Left cardiac atrium (tissue), 4 donors: ENCODE measurements around the gene PIP5K1C. TPM values are rescaled to one million over a fixed set of nuclear protein-coding genes. Genes with fewer than 3 reads are reported as not detected.
A peak's percentile ranks its signal among the peaks of the same experiment; 100 is the strongest.

Experiments used
- ATAC-seq, 2 donors: fragments of 200-7000 bp; cut with Tn5 transposase; one replicate each; pipeline ENCODE4 v1.9.1; 2020; ENCODE audit warnings: mild to moderate bottlenecking in 2 of 2, moderate library complexity in 2 of 2
- DNase-seq: peaks from one replicate; pipeline ENCODE4 v3.0.0-alpha.2; 2020
- intact Hi-C, 2 donors: fragments of 100-400 bp; cut with DNase I; formaldehyde crosslinking; loops; one replicate each; pipeline versions ENCODE4 v1.14.1 to v1.15.1; 2022 to 2023
- total RNA-seq, 2 donors: library from RNA; stranded (reverse); fragmentation: NEBNext Ultra II Directional; extraction: Animal tissue kit (Norgen Biotek cat#: 25700); gene quantifications; one replicate each; pipeline ENCODE4 v1.2.1, GENCODE V29; 2021
- donor health status: DM: no; HTN: yes; CAD: no.
- donor health status: DM: no; HTN: yes; CAD: no; lungs with severe emphysema.
- donor health status: DM: yes; HTN: yes; CAD: no.
- donor health status: Dilated cardiomyopathy.

The PIP5K1C gene
- total RNA-seq, 2 donors from 2014 or later, result 36.6 to 44.3 TPM

GRCh38 chr19:3608079-3608641 lies 92.1 kb downstream of the PIP5K1C start:
- DNase-seq (no peak), ATAC-seq (no peak)
- intact Hi-C loops, result no loop called here

DNA sequence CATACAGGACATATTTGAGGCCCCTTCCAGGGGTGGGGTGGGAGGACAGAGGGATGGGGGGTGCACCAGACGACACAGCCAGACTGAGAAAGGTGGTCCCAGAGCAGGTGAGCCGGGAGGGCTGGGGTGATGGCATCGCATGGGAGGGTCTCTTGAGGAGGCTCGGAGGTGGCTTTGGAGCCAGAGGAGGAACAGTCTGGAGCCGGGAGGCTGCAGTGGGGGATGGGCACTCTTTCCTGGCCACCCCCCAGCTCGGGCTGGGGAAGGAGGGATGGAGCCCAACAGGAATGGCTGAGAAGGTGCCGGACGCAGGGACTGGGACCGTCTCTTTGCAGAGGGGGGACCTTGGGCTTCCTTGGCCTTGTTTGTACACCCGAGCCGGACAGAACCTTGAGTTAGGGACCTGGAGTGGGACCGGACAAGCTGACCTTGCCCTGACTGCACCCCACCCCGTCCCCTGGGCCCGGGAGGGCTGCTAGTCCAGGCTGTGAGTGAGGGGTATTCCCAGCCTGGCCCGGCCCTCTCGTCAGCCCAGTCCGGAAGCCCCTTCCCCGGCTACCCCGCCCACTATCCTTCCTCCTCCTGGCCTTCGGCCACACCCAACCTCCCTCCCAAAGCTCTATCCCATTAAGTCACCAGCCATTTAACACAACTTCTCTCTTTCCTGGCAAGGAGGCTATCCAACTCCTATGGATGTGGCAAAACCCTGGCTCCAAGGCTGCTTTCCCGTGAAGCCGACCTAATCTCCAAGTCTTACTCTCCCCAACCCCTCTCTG lies 92.8 kb downstream of the PIP5K1C start:
- intact Hi-C loops, result no loop called here
- ATAC-seq (peak; percentile 32 to 57), DNase-seq (peak; percentile 70)

GRCh38 chr19:3606690-3607289 lies 93.5 kb downstream of the PIP5K1C start, which contains the start of gene TBXA2R:
TSS of gene TBXA2R (minus strand) at chr19:3606875. CDS start at chr19:3600634, 6,241 bp downstream.
- intact Hi-C loops, result no loop called here
- ATAC-seq, result peak; percentile 70 to 87

DNA sequence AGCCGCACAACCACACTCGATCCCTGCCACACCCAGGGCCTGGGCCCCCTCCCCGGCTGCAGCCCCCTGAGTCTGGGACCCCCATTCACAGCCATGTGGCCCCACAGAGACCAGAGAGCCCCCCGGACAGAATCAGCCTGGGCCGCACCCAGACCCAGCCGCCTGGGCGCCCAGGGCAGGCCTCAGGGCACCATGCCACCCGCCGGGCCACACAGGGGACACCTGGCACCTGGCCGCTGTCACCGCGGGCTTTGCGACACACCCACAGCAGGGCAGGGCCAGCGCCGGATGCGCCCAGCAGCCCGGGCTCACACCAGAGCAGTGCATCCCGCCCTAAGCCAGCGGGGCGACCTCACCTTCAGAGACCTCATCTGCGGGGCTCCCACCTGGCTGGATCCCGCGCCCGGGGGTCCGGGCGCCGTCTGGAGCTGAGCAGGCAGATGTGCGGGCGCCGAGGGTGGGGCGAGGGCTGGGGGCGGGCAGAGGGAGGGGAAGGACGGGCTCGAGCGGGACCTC lies 94.0 kb downstream of the PIP5K1C start:
- ATAC-seq, result peak; percentile 10 to 11
- DNase-seq, result no peak
- intact Hi-C loops, result no loop called here

More at GRCh38 chr19:3606690-3607289, 93.5 kb downstream of the PIP5K1C start, which contains the start of gene TBXA2R:
- peak; percentile 83 for DNase-seq

DNA sequence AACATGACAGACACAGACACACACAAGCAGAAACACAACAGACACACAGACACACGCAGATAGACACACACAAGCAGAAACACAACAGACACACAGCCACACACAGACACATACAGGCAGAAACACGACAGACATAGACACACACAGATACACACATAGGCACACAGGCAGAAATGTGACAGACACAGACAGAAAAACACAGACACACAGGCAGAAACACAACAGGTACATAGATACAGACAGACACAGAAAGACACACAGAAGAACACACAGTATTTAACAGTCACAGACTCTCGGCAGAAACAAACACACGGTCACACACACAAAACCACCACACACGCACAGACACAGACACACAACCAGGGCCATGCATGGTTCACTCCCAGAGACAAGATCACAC lies 94.5 kb downstream of the PIP5K1C start:
- DNase-seq (no peak), ATAC-seq (no peak)
- intact Hi-C loops, result no loop called here

DNA sequence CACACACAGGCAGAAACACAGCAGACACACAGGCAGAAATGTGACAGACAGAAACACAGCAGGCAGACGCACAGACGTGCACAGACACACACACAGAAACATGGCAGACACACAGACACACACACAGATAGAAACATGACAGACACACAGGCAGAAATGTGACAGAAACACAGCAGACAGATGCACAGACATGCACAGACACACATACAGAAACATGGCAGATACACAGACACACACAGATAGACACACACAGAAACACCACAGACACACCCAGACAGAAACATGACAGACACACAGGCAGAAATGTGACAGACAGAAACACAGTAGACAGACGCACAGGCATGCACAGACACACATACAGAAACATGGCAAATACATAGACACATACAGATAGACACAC lies 94.9 kb downstream of the PIP5K1C start:
- ATAC-seq (no peak), DNase-seq (no peak)
- intact Hi-C loops, result no loop called here

GRCh38 chr19:3604987-3605343 lies 95.3 kb downstream of the PIP5K1C start:
- intact Hi-C loops, result no loop called here
- ATAC-seq, result no peak
- no peak for DNase-seq

GRCh38 chr19:3604227-3604986 lies 95.9 kb downstream of the PIP5K1C start:
- ATAC-seq, result no peak
- intact Hi-C loops, result no loop called here
- no peak for DNase-seq

DNA sequence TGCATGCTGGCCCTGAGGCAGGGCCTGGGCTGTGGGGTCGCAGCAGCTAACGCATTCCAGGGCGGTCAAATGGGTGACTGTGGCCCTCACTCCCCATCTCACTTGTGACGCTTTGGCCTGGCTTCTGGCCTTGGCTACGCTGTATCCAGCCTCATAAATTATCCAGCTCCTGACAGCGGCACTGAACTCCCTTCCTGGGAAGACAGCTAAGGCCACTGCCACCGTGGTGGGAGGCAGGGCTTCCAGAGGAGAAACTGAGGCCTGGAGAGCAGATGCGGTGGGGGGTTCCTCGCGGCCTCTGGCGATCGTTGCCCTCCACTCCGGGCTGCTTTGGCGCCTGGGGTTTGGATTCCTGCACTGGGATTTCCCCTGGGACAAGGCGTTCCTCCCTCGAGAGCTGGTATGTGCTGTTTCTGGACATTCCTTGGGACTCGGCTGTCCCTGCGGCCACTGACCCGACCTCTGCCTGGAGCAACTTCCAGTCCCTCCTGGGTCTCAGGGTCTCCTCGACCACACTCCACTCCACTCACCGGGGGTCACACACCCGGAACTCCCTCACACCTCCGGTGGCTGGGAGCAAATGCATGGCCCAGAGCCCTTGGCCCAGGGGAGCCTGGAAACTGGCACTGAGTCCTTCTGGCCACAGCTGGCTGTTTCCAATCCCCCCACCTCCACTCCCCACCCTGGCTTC lies 97.0 kb downstream of the PIP5K1C start:
- ATAC-seq, result no peak
- intact Hi-C loops, result no loop called here
- DNase-seq, result no peak

- ATAC-seq (no peak), DNase-seq (no peak)
- intact Hi-C loops, result no loop called here
Observed at GRCh38 chr19:3601021-3601420, 99.2 kb downstream of the PIP5K1C start.

DNA sequence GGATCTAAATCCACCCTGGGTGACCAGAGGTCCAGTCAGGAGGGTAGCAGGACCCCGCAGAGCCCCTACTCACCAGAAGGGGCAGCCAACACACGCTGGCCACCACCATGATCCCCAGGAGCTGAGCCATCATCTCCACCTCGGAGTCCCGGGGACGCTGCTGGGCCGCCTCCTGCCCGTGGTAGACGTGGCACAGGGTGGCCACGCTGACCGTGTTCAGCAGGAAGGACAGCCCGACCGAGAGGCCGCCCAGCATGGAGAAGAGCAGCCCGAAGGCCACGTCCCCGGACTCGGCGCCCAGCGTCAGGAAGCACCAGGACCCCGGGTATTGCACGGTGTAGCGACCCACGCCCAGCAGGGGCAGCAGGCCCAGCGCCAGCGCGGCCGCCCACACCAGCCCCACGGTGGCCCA lies 100.5 kb downstream of the PIP5K1C start:
- ATAC-seq (no peak), DNase-seq (no peak)

GRCh38 chr19:3595521-3596061 lies 104.7 kb downstream of the PIP5K1C start:
- intact Hi-C loops, result no loop called here
- ATAC-seq, result no peak

More for the DNA sequence above, 100.5 kb downstream of the PIP5K1C start:
- intact Hi-C loops, result no loop called here

GRCh38 chr19:3593156-3593555 lies 107.1 kb downstream of the PIP5K1C start:
- no peak for ATAC-seq
- DNase-seq, result no peak
- intact Hi-C loops, result no loop called here

More at GRCh38 chr19:3595521-3596061, 104.7 kb downstream of the PIP5K1C start:
- no peak for DNase-seq

DNA sequence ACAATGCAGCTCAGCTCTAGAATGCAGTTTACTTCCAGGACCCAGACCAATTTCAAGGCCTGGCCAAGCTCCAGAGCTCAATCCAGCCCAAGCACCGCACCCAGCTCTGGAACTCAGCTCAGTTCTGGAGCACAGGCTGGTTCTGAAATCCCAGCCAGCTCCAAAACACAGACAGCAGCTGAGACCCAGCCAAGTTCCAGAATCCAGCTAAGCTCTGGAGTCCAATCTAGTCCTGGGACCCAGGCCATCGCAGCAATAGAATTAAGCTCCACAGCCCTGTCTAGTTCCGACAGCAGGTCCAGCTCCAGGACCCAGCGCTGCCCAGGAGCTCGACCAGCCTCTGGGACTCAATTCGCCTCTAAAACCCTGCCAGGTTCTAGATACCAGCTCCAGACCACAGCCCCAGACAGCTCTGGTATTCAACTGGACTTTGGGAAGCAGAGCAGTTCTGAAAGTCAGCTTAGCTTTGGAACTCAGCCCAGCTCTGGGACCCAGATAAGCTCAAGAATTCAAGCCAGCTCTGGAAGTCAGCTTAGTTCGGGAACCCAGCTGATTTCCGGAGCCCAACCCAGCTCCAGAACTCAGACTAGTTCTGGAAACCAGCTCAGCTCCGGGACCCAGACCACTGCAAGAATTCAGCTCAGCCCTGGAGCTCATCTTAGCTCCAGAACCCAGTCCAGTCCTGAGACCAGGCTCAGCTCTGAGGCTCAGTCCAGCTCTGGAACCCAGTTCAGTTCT lies 108.2 kb downstream of the PIP5K1C start:
- intact Hi-C loops, result no loop called here
- peak; percentile 43 to 57 for ATAC-seq
- DNase-seq, result no peak

DNA sequence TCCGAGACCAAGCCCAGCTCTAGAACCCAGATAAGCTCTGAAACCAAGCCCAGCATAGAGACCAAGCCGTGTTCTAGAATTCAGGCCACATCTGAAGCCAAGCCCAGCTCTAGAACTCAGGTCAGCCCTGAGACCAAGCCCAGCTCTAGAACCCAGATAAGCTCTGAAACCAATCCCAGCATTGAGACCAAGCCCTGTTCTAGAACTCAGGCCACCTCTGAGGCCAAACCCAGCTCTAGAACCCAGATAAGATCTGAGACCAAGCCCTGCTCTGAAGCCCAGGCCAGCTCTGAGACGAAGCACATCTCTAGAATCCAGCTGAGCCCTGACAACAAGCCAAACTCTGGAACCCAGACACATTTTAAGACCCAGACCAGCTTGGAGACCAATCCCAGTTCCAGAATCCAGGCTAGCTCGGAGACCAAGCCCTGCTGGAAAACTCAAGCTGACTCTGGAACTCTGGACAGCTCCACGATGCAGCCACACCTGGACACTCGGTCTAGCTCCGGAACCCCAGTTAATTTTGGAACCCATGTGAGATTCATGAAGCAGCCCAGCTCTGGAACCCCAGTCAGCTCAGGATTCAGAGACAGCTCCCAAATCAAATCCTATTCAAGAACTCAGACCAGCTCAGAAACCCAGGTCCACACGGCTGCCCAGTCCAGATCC lies 109.1 kb downstream of the PIP5K1C start:
- ATAC-seq (no peak), DNase-seq (no peak)
- intact Hi-C loops, result no loop called here

DNA sequence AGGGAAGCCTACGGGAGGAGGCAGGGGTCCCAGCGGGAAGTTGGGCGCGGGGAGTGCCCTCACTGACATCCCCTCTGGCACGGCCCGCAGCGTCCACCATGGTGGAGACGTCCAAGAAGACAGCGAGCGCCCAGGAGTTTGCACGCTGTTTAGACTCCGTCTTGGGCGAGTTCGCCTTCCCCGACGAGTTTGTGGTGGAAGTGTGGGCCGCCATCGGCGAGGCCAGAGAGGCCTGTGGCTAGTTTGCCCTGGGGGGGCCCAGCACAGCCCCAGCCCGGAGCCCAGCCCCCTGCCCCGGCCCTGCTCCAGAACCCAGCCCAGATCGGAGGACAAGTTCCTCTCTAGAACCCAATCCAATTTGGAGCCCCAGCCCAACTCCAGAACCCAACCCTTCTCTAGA lies 110.3 kb downstream of the PIP5K1C start:
- intact Hi-C loops, result no loop called here
- ATAC-seq (no peak), DNase-seq (no peak)

DNA sequence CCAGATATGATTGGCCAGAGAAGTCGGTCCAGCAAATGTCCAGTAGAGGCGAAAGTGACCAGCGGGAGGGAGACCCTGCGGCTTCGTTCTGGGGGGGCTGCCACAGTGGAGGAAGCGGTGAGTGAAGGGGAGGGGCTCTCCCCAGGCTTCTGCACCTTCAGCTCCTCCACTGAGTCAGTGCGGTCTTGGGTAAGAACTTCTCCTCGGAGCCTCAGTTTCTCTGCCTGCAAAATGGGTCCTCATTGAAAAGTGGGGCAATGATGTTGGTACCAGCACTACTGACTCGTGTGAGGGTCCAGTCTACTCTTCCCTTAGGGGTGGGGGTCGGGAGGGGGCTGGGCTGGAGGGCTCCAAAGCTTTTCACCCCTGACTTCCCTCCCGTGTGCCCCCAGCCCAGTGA lies 110.8 kb downstream of the PIP5K1C start:
- DNase-seq, result no peak
- intact Hi-C loops, result no loop called here
- no peak for ATAC-seq
